Hematopoietic multipotent progenitor cell (in vitro differentiated cells): Measurements from ENCODE around the gene RBPJL. TPM values are rescaled to one million over a fixed set of nuclear protein-coding genes. Genes with fewer than 3 reads are reported as not detected.
A peak's percentile ranks its signal among the peaks of the same experiment; 100 is the strongest.

ENCODE experiments used
- DNase-seq, 3 donors: peaks; one replicate each; pipeline ENCODE4 v3.0.0-alpha.2; 2011 to 2015; ENCODE audit warnings: low read depth in 2 of 3, low spot score in 2 of 3
- total RNA-seq: library from RNA; depleted of rRNA; stranded (reverse); fragments of >200 nt; gene quantifications from one replicate; pipeline ENCODE4 v1.2.3, GENCODE V29; 2012

Gene RBPJL
- total RNA-seq: not detected

- DNase-seq: peak; percentile 21 to 62 (median 41)
Measured at GRCh38 chr20:45306431-45306982, at the start of gene RBPJL. Gene RBPJL (plus strand): TSS chr20:45306840. CDS start chr20:45306923, 83 bp downstream.

DNA sequence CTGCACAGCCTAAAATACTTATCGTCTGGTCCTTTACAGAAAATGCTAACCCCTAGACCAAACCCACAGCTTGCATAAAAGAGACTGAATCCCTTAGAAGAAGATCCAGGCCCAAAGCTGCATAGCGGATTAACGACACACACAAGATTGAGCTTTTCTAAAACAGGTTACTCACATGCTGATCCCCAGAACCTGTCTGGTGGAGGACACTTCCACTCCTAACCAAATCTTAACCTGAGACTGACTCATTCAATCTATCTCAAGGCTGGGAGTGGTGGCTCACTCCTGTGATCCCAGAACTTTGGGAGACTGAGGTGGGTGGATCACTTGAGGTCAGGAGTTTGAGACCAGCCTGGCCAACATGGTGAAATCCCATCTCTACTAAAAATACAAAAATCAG is 49.5 kb upstream of the RBPJL start:
- DNase-seq: no peak

DNA sequence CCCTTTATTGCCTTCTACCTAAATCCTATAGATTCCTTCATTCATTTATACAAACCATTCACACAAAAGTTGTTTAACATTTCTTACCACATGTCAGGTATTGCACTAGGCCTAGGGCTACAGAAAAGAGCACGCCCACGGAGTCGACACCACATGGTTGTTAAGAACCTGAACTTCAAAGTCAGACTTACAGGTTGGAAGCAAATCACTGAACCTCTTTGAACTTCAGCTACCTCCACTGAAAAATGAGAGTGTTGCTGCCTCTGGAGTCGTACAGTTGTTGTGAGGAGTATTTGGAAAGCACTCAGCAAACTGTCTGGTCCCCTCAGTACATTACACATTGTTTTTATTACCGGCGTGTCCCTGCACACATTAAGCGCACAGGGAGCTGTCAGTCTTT is 48.9 kb upstream of the RBPJL start:
- DNase-seq: no peak

GRCh38 chr20:45258259-45258658 is 48.4 kb upstream of the RBPJL start:
- no peak for DNase-seq

DNA sequence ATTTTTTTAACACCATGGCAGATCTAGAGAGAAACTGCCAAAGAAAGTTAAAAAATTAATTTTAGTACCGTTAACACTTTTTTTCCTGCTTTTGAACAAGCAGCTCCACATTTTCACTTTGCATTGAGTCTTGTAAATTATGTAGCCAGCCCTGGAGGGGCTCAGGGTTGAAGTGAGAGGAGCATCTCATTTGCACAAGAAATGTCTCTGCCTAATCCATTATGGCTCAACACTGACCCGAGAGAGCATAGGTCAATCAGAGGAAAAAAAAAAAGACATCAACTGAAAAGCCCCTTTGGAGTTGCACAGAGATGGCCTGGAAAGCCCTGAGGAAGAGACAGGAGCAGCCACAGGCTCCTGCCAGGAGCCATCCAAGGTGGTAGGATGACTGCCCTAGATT is 48.0 kb upstream of the RBPJL start:
- no peak for DNase-seq

DNA sequence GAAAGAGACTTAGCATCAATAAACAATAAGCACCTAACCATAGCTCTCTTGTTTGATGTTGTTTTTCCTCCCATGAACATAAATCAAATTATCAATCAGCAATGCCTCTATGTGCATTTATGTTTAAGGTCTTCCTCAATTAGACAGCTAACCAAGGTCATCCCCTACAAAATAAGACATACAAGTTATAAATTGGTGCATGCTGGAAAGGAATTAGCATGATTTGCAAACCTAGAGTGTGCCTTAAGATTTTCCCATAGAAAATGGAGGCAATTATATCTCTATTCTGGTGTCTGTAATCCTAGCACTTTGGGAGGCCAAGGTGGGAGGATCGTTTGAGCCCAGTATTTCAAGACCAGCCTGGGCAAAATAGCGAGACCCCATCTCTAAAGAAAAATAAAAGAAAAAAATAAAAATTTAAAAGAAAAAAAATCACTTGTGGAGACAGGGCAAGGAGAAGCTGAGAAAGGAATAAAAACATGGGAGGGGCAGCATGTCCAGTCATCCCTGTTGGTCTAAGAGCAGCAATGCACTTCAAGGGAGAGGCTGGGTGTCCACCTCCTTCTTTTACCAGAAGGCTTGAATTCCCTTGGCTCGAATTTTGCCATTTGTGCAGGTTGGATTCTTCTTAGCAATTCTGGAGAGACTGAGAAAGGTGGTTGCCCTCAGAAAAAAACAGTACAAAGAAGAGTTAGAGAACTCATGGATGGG is 42.9 kb upstream of the RBPJL start:
- no peak for DNase-seq

DNA sequence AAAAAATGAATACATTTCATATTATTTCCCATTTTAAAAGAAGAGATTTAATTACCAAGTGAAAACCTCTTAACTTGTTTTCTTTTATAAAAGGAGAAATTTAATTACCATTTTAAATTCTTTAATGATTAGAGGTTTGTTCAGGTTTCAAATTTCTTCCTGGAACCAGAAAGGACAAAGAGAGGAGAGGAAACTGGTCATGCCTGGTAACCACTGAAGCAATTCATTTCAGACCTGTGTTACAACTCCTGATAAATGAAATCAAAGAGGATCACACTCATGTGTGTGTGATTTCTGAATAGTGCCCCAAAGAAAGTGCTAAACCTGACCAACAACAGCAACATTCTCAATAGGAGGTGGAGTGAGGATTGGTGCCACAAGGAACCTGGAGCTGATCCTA is 39.7 kb upstream of the RBPJL start:
- no peak for DNase-seq

DNA sequence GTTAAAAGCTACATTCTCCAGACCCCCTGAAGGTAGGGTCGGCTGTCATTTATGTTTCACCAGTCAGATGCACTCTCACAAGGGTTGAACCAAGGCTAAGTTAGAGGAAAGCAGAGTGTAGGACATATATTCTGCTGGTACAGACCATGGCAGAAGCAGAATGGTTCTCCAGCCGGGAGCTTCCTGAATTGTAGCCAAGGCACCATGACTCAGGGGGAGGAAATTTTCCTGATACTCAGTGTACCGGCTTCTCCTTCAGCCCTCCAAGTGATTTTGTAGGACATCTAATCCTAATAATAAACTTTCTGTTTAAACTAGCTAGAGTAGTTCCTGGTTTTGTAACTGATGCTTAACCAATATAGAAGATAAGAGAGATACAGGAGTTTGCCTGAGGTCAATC is 38.1 kb upstream of the RBPJL start:
- no peak for DNase-seq

GRCh38 chr20:45269056-45269455 is 37.6 kb upstream of the RBPJL start:
- DNase-seq: no peak

DNA sequence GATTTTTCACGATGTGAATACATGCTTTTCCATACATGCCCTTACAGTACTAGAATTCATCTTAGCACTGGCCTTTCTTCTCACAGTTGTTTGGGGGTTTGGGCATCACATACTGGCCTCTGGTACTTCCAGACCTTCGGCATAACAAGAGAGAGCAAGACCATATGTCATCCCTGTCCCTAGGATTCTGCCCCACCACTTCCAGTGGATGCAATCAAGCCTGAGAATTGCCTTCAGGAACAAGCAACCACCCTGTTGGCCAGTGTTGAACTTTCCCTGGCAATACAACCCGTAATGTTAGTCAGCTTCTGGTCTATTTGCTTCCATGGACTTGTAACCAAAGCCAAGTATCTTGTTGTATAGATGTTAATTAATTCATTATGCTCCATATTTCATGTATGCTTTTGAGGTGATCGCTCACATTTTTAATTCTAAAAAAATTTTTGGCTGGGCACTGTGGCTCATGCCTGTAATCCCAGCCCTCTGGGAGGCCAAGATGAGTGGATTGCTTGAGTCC is 36.8 kb upstream of the RBPJL start:
- DNase-seq: no peak

GRCh38 chr20:45275338-45275737 is 31.3 kb upstream of the RBPJL start:
- no peak for DNase-seq

DNA sequence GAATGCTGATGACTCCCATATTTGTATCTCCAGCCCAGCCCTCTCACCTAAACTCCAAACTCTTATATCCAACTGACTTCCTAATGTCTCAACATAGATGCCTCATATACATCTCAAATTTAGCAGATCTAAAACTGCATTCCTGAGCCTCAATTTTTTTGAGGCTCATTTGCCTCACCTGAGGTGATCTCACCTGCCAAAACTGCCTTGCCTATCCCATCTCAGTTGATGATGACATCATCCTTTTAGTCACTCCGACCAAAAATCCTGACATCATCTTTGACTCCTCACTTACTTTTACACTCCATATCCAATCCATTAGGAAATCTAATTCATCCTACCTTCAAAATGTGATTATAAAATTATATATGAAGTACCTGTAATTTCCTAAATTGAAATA is 26.6 kb upstream of the RBPJL start:
- no peak for DNase-seq

- no peak for DNase-seq
Measured at GRCh38 chr20:45282700-45283550, 23.7 kb upstream of the RBPJL start.

GRCh38 chr20:45283551-45284057 is 23.0 kb upstream of the RBPJL start:
- DNase-seq: no peak

- DNase-seq: no peak
Measured at GRCh38 chr20:45288376-45288775, 18.3 kb upstream of the RBPJL start.

- DNase-seq: no peak
Measured at GRCh38 chr20:45288860-45289259, 17.8 kb upstream of the RBPJL start.

DNA sequence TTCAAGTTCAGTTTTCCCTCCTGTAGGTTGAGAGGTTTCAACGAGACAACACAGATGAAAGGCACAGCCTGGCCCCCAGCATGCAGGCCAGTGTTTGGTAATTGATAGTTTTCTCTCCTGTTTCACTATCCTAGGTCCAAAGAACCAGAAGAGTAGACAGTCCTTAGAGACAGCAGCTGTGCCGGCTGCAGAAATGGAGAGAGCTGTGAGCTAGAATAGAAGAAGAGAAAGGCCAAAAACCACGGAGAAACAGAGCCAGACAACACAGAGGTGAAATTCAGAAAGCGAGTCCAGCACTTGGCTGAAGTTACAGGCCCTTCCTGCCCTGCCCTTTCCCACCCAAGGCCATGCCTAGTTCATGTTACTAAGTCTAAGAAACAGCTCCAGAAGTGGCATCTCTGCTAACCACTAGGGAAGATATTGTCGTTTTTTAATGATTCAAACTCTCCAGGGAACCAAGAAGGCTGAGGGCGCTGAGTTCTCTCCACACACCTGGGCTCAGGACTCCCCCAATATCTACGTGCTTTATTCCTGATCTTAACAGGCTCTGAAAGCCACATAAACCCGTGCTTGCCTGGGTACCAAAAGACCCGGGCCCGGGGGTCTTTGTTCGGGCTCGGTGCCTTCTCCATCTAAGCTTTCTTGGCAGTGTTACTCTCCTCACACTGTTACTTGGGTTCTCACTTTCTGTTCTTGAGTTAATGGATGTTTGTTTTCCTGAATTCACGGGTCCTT is 16.5 kb upstream of the RBPJL start:
- DNase-seq: no peak

- DNase-seq: peak; percentile 36 to 89 (median 70)
Measured at GRCh38 chr20:45290677-45291355, 15.8 kb upstream of the RBPJL start.

DNA sequence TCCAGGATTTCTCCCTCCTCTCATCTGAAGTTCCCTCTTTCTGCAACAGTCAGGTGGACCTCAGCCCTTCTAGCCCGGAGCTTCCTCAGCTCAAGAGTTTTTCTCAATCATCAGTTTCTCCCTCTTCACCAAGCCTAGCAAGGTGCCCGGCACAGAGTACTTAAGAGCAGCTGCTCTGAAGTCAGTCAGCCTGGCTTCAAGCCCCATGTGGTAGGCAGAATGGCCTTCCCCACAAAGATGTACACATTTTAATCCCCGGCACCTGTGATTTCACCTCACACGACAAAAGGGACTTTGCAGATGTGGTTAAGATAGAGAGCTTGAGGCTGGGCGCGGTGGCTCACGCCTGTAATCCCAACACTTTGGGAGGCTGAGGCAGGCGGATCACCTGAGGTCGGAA is 15.1 kb upstream of the RBPJL start:
- no peak for DNase-seq

DNA sequence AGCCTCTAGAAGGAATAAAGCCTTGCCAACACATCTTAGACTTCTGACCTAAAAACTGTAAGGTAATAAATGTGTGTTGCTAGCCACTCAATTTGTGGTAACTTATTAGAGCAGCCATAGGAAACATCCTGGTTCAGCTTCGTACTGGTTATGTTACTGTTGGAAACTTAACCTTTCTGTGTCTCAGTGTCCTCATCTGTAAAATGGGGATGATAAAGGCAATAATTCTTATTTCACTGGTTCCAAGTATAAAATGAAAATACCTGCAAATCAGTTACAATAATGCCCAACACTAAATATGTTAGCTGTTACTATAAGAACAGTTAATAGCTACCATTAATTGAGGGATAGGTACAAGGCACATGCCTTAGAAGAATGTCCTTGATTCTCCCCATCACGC is 14.3 kb upstream of the RBPJL start:
- DNase-seq: no peak
